ENCODE data around the gene CDC42EP2. TPM values are rescaled to one million over a fixed set of nuclear protein-coding genes. Genes with fewer than 3 reads are reported as not detected.
A peak's percentile ranks its signal among the peaks of the same experiment; 100 is the strongest.

Gene CDC42EP2
- total and polyA plus RNA-seq, 4 donors: 9.2 to 35.0 (median 26.2) TPM

DNA sequence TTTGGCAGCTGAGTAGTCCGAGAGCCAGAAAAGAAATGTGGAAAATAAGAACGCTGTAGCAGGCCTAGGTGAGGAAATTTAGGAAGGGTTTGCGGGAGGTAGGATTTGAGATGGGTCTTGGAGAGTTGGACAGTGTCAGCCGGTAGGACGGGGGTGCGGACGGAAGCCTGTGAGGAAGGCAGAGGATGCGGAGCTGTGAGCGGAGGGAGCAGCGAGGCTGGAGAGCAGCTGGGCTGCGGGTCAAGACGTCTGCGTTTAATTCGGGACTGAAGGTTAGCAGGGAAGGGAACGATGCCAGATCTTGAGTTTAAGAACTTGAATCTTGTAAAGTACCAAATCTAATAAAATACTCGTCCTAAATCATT lies 39.2 kb downstream of the CDC42EP2 start:
- Histone ChIP-seq H3K27ac (ENCODE audit: low read depth in 1 of 2, low read length in 1 of 2) (peak overlapping the region; percentile 63 to 86), H3K27me3 (ENCODE audit: control insufficient read depth in 3 of 3, insufficient read depth in 3 of 3, low read length in 2 of 3) (peaks cover 0 to 8% (median 8%) of the 10 kb centered on the region in 3 donors), H3K9me3 (ENCODE audit: control insufficient read depth in 4 of 4, insufficient read depth in 3 of 4, low read length in 3 of 4) (no peaks in the 10 kb centered on the region), H3K9ac (ENCODE audit: insufficient read depth in 1 of 2, low read length in 2 of 2) (peak overlapping the region in 1 of 2 donors; percentile 79), H3K4me3 (peak overlapping the region; percentile 51), H3K36me3 (ENCODE audit: control insufficient read depth in 4 of 4, insufficient read depth in 4 of 4, low read length in 4 of 4) (peaks cover 17 to 24% (median 21%) of the 10 kb centered on the region in 4 donors), H3K4me1 (ENCODE audit: control insufficient read depth in 5 of 5, insufficient read depth in 5 of 5, low read length in 5 of 5) (peaks cover 0 to 13% (median 6%) of the 10 kb centered on the region in 5 donors)
- ATAC-seq (ENCODE audit: insufficient read depth, low FRiP score) (peak; percentile 5), DNase-seq (no peak)
- WGBS, 2 donors: 24 to 38% methylated on average over 16 of the region's 16 CpGs
- TF ChIP-seq, protein P1, sequence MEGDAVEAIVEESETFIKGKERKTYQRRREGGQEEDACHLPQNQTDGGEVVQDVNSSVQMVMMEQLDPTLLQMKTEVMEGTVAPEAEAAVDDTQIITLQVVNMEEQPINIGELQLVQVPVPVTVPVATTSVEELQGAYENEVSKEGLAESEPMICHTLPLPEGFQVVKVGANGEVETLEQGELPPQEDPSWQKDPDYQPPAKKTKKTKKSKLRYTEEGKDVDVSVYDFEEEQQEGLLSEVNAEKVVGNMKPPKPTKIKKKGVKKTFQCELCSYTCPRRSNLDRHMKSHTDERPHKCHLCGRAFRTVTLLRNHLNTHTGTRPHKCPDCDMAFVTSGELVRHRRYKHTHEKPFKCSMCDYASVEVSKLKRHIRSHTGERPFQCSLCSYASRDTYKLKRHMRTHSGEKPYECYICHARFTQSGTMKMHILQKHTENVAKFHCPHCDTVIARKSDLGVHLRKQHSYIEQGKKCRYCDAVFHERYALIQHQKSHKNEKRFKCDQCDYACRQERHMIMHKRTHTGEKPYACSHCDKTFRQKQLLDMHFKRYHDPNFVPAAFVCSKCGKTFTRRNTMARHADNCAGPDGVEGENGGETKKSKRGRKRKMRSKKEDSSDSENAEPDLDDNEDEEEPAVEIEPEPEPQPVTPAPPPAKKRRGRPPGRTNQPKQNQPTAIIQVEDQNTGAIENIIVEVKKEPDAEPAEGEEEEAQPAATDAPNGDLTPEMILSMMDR (IDR thresholded peaks at IDR 0.05; ENCODE audit: control extremely low read depth, extremely low read depth): no peak

DNA sequence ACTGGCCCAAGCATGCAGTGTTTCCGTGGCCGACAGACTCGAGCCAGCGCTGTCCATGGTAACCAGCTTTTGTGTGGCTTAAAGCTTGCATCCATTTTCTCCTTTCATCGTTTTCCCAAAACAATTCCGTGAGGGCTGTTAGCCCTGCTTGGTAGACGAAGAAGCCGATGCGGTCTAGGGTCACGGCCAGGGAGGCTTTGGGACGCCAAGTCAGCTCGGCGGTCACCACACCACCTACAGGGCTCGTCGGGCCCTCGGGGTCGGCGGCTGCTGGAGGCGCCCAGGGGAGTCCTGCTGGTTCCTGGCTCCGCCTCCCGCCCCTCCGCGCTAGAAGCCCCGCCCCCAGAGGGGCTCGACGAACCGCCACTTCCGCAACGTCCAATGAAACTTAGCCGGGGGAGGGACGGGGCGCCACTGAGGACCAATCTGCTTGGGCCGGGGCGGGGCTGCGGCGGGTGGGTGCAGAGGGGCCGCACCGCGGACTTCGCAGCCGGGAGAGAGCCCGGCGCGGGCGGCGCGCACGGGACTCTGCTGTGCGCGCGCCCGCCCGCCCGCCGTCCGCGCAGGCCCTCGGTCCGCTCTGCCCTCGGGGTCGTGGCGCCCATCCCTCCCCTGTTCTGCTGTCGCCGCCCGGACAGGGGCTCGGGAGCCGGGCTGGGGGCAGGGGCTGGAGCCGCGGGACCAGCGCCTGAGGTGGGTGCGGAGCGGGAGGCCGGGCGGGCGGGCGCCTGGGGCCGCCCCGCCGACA lies 39.8 kb downstream of the CDC42EP2 start, which contains the start of gene TIGD3:
Gene TIGD3, plus strand, starts transcription at position 487 of the 748 bp plus-strand sequence. CDS start 1,058 bp downstream, outside the sequence.
- 1% methylated on average over 64 to 79 of the region's 79 CpGs for WGBS, 2 donors

DNA sequence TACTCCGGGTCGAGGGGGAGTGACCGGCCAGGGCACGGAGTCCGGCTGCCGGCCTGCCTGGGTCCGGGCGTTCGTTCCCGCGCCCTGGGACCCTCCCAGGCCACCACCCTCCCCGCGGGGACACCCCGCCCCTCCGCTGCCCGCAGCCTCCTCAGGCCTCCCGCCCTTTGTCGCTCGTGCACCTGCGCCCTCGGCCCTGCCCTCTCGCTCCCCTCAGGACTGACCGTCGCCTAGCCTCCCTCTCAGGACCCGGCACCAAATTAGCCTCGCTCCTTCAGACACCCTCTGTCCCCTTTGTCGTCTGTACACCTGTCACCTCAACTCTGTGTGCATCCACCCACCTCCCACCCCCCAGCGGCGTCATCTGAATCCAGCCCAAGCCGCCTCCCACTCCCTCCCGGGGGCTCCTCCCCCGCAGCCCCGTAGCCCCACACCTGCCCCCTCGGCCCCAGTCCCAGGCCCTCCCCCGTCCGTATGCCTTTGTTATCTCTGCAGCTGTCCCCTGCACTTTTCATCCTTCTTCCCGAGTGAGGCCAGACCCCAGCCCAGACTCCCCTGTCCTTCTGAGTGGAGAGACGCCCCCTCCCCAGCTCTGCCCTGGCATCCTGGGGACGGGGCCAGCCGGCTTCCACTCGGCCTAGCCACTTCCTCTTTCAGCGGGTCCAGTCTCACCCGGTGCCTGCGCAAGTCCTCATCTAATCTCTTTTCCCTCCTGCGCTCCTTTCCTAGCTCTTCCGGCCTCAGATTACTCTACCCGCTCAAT lies 40.5 kb downstream of the CDC42EP2 start:
- WGBS, 2 donors: 1 to 2% methylated on average over 33 to 47 of the region's 47 CpGs
- H3K36me3 ChIP-seq (ENCODE audit: control insufficient read depth in 4 of 4, insufficient read depth in 4 of 4, low read length in 4 of 4): peaks cover 5 to 20% (median 12%) of the 10 kb centered on the region in 4 donors
- no peak overlapping the region for H3K9ac ChIP-seq (ENCODE audit: insufficient read depth in 1 of 2, low read length in 2 of 2)
- DNase-seq (peak in 1 of 3 donors; percentile 14), ATAC-seq (ENCODE audit: insufficient read depth, low FRiP score) (peak; percentile 7)
- peaks cover 0 to 13% (median 6%) of the 10 kb centered on the region in 5 donors for H3K4me1 ChIP-seq (ENCODE audit: control insufficient read depth in 5 of 5, insufficient read depth in 5 of 5, low read length in 5 of 5)
- peak overlapping the region; percentile 43 for H3K4me3 ChIP-seq
- TF ChIP-seq, protein P1 (IDR thresholded peaks at IDR 0.05; ENCODE audit: control extremely low read depth, extremely low read depth): no peak
- no peaks in the 10 kb centered on the region for H3K9me3 ChIP-seq (ENCODE audit: control insufficient read depth in 4 of 4, insufficient read depth in 3 of 4, low read length in 3 of 4)
- H3K27me3 ChIP-seq (ENCODE audit: control insufficient read depth in 3 of 3, insufficient read depth in 3 of 3, low read length in 2 of 3): peaks cover 0 to 8% (median 8%) of the 10 kb centered on the region in 3 donors
- H3K27ac ChIP-seq (ENCODE audit: low read depth in 1 of 2, low read length in 1 of 2): no peak overlapping the region

More for the DNA sequence above, 39.8 kb downstream of the CDC42EP2 start, which contains the start of gene TIGD3:
- Histone ChIP-seq H3K4me3 (peak within 1 kb of the TSS; percentile 51), H3K36me3 (ENCODE audit: control insufficient read depth in 4 of 4, insufficient read depth in 4 of 4, low read length in 4 of 4) (peaks cover 12 to 21% (median 18%) of the 10 kb centered on the region in 4 donors), H3K27ac (ENCODE audit: low read depth in 1 of 2, low read length in 1 of 2) (peak within 1 kb of the TSS; percentile 63 to 86), H3K4me1 (ENCODE audit: control insufficient read depth in 5 of 5, insufficient read depth in 5 of 5, low read length in 5 of 5) (peaks cover 0 to 13% (median 6%) of the 10 kb centered on the region in 5 donors), H3K27me3 (ENCODE audit: control insufficient read depth in 3 of 3, insufficient read depth in 3 of 3, low read length in 2 of 3) (peaks cover 0 to 8% (median 8%) of the 10 kb centered on the region in 3 donors), H3K9ac (ENCODE audit: insufficient read depth in 1 of 2, low read length in 2 of 2) (peak within 1 kb of the TSS in 1 of 2 donors; percentile 79), H3K9me3 (ENCODE audit: control insufficient read depth in 4 of 4, insufficient read depth in 3 of 4, low read length in 3 of 4) (no peaks in the 10 kb centered on the region)
- TF ChIP-seq, protein P1 (IDR thresholded peaks at IDR 0.05; ENCODE audit: control extremely low read depth, extremely low read depth): no peak
- peak; percentile 98 for DNase-seq
- peak; percentile 96 for ATAC-seq (ENCODE audit: insufficient read depth, low FRiP score)

Measured in lung (tissue), 12 donors.